Measurements from ENCODE around the gene MPZL2.

The MPZL2 gene

DNA sequence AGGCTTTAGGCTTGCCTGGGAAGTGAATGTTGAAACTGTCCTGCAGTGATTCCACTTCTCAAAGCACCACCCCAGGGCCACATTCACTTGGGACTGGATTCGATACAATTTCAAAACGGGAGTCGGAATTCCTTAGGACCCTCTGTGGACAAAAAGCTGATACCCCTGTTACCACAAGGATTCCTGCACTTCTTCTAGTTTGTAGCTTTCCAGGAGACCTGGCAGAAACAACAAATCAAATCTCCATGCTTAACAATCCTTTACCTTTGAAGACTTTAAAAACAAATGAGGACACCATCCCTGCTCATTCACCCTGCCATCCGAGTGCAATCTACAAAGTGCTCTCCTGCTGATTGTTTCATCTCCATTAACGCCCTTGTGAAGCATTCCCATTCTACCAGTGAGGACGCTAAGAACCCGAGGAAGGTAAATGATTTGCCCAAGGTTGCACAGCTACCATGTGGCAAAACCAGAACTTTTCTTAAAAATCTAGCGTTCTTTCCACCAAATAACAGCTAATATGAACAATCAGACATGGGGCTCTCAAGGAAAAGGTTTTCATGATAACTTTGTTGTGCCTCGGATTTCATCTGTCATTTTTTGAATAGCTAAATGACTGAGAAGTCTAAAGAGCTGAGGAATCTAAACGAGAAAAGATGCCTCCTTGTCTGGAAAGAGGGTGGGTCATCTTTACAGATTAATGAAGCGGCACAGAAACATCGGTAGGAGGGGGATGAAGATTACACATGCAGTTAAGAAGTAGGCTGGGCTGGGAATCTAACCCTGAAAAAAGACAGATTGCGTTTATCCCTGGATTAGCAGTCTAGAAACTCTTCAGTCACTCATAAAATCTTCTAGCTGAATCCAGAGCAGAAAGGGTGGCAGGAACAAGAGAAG lies 720 bp upstream of the MPZL2 start:
- no peak for DNase-seq (ENCODE audit: low read depth, low spot score)
- in situ Hi-C loops (cut with HindIII; ENCODE audit: low sequenced_read_pairs): no loop called here
- H3K4me3 ChIP-seq (ENCODE audit: low read depth, low read length): no peak overlapping the region
- TF ChIP-seq, protein P1, sequence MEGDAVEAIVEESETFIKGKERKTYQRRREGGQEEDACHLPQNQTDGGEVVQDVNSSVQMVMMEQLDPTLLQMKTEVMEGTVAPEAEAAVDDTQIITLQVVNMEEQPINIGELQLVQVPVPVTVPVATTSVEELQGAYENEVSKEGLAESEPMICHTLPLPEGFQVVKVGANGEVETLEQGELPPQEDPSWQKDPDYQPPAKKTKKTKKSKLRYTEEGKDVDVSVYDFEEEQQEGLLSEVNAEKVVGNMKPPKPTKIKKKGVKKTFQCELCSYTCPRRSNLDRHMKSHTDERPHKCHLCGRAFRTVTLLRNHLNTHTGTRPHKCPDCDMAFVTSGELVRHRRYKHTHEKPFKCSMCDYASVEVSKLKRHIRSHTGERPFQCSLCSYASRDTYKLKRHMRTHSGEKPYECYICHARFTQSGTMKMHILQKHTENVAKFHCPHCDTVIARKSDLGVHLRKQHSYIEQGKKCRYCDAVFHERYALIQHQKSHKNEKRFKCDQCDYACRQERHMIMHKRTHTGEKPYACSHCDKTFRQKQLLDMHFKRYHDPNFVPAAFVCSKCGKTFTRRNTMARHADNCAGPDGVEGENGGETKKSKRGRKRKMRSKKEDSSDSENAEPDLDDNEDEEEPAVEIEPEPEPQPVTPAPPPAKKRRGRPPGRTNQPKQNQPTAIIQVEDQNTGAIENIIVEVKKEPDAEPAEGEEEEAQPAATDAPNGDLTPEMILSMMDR (IDR thresholded peaks at IDR 0.05; ENCODE audit: low read depth, low read length): no peak

DNA sequence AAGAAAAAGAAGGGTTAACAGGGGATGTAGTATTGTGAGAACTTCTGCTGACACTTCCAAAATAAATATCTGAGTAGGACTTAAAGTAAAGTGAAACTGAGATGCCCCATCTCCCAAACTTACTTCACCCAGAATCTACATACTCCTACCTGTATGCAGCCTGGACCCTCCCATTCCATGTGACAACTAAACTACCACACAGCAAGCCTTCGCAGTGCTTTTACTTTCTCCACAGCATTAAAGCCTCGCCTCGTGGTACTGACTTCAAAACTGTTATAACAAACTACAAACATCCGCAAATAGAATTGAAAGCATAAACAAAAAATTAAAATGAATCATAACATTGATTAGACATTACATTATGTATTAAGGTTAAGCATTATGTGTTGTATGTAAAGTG lies 985 bp downstream of the MPZL2 start:
- TF ChIP-seq, protein P1 (IDR thresholded peaks at IDR 0.05; ENCODE audit: low read depth, low read length): no peak
- no peak for DNase-seq (ENCODE audit: low read depth, low spot score)
- H3K4me3 ChIP-seq (ENCODE audit: low read depth, low read length): no peak overlapping the region
- in situ Hi-C loops (cut with HindIII; ENCODE audit: low sequenced_read_pairs): no loop called here

- no peak for DNase-seq (ENCODE audit: low read depth, low spot score)
- TF ChIP-seq, protein P1 (IDR thresholded peaks at IDR 0.05; ENCODE audit: low read depth, low read length): no peak
- H3K4me3 ChIP-seq (ENCODE audit: low read depth, low read length): no peak overlapping the region
- in situ Hi-C loops (cut with HindIII; ENCODE audit: low sequenced_read_pairs): no loop called here
These were observed 3.7 kb downstream of the MPZL2 start for GRCh38 chr11:118260353-118260752.

- no peak overlapping the region for H3K4me3 ChIP-seq (ENCODE audit: low read depth, low read length)
- TF ChIP-seq, protein P1 (IDR thresholded peaks at IDR 0.05; ENCODE audit: low read depth, low read length): no peak
- no peak for DNase-seq (ENCODE audit: low read depth, low spot score)
- in situ Hi-C loops (cut with HindIII; ENCODE audit: low sequenced_read_pairs): no loop called here
These were observed 5.0 kb downstream of the MPZL2 start for GRCh38 chr11:118259138-118259537.

- H3K4me3 ChIP-seq (ENCODE audit: low read depth, low read length): no peak overlapping the region
- DNase-seq (ENCODE audit: low read depth, low spot score): no peak
- TF ChIP-seq, protein P1 (IDR thresholded peaks at IDR 0.05; ENCODE audit: low read depth, low read length): peak; percentile 20
- in situ Hi-C loops (cut with HindIII; ENCODE audit: low sequenced_read_pairs): no loop called here
These were observed 5.7 kb downstream of the MPZL2 start for GRCh38 chr11:118258410-118258809.

DNA sequence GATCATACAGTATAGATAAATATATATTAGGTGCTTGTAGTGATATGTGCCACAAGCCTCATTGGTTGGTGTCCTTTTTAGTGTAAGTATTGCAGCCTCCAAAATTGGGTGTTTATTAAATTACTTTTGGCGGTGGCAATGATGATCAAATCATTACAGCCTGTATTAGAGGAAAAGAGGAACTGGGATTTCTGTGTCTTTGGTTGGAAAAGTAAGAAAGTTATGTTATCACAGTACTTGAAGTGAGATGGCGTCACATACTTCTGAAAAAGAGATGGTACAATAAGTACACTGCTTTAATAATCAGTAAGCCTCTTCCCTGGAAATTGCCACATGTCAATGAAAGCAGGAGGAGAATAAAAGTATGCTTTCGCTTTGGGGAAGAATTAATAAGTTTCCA lies 11.4 kb downstream of the MPZL2 start:
- DNase-seq (ENCODE audit: low read depth, low spot score): no peak
- peak overlapping the region; percentile 77 for H3K4me3 ChIP-seq (ENCODE audit: low read depth, low read length)
- TF ChIP-seq, protein P1 (IDR thresholded peaks at IDR 0.05; ENCODE audit: low read depth, low read length): no peak
- in situ Hi-C loops (cut with HindIII; ENCODE audit: low sequenced_read_pairs): no loop called here

All from astrocyte of the spinal cord (primary cell).